ENCODE results near the gene FOXL1. TPM values are rescaled to one million over a fixed set of nuclear protein-coding genes. Genes with fewer than 3 reads are reported as not detected.

FOXL1 gene
- total RNA-seq, 1 donor from 2014 or later = 11.6 TPM

DNA sequence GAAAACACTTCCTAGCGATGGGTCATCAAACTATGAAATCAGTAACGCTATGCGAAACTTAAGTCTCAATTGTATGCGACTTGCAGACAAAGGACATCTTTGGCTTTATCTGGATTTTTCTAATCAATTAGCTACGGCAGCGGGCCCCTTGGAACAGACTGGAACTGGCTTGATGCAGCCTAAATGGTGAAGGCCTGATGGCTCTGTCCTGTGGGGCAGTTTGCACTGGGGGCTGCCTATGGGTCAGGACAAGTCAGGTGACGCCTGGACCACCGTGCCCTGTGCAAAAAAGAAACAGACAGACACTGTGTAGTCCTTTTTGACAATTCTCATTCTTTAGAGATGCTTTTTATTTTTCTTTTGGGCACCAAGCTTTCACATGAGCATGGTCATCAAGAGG is 45.3 kb upstream of the FOXL1 start:
- DNase-seq (ENCODE audit: low read depth) = no peak
- no peak overlapping the region for H3K4me3 ChIP-seq (ENCODE audit: low read depth, low read length)
- TF ChIP-seq, protein P1, sequence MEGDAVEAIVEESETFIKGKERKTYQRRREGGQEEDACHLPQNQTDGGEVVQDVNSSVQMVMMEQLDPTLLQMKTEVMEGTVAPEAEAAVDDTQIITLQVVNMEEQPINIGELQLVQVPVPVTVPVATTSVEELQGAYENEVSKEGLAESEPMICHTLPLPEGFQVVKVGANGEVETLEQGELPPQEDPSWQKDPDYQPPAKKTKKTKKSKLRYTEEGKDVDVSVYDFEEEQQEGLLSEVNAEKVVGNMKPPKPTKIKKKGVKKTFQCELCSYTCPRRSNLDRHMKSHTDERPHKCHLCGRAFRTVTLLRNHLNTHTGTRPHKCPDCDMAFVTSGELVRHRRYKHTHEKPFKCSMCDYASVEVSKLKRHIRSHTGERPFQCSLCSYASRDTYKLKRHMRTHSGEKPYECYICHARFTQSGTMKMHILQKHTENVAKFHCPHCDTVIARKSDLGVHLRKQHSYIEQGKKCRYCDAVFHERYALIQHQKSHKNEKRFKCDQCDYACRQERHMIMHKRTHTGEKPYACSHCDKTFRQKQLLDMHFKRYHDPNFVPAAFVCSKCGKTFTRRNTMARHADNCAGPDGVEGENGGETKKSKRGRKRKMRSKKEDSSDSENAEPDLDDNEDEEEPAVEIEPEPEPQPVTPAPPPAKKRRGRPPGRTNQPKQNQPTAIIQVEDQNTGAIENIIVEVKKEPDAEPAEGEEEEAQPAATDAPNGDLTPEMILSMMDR (conservative IDR thresholded peaks at IDR 0.05; ENCODE audit: low read depth, low read length) = no peak

DNA sequence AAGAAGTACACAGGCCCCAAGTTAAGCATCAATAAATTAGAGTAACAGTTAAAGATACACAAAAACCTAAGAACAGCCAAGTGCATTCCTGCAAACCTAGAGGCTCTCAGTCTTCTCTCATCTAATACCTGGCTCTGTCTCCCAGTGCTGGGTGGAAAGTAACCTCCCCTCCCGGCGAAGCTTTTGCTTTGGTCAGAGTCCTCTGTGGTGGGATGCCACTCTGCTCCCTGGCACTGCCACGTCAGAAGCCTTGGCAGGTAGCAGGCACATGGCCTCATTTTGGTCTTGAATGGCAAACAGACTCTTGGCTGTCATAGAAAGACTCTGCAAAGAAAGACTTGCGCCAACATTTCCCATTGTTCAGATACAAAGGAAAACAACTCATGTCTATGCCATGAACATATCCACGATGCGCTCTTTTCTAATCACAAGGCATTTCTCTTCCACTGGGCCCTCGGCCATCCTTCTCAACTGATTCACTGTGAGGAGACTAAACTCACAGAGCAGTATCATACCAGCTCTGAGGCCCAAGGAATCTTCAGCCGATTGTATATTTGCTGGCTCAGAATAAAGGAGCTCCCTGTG is 44.5 kb upstream of the FOXL1 start:
- no peak for DNase-seq (ENCODE audit: low read depth)
- TF ChIP-seq, protein P1 (conservative IDR thresholded peaks at IDR 0.05; ENCODE audit: low read depth, low read length) = no peak
- no peak overlapping the region for H3K4me3 ChIP-seq (ENCODE audit: low read depth, low read length)

- H3K4me3 ChIP-seq (ENCODE audit: low read depth, low read length) = no peak overlapping the region
- DNase-seq (ENCODE audit: low read depth) = no peak
These were observed 43.4 kb upstream of the FOXL1 start for GRCh38 chr16:86534779-86535615.

GRCh38 chr16:86536621-86537020 is 41.7 kb upstream of the FOXL1 start:
- no peak for DNase-seq (ENCODE audit: low read depth)
- TF ChIP-seq, protein P1 (conservative IDR thresholded peaks at IDR 0.05; ENCODE audit: low read depth, low read length) = no peak
- H3K4me3 ChIP-seq (ENCODE audit: low read depth, low read length) = no peak overlapping the region

More at GRCh38 chr16:86534779-86535615, 43.4 kb upstream of the FOXL1 start:
- TF ChIP-seq, protein P1 (conservative IDR thresholded peaks at IDR 0.05; ENCODE audit: low read depth, low read length) = no peak

GRCh38 chr16:86537486-86537885 is 40.9 kb upstream of the FOXL1 start:
- H3K4me3 ChIP-seq (ENCODE audit: low read depth, low read length) = no peak overlapping the region
- TF ChIP-seq, protein P1 (conservative IDR thresholded peaks at IDR 0.05; ENCODE audit: low read depth, low read length) = no peak
- DNase-seq (ENCODE audit: low read depth) = no peak

- no peak for DNase-seq (ENCODE audit: low read depth)
- no peak overlapping the region for H3K4me3 ChIP-seq (ENCODE audit: low read depth, low read length)
- TF ChIP-seq, protein P1 (conservative IDR thresholded peaks at IDR 0.05; ENCODE audit: low read depth, low read length) = no peak
These were observed 40.1 kb upstream of the FOXL1 start for GRCh38 chr16:86538196-86538780.
